K562 (cell line): ENCODE data around the gene FLT1. TPM values are rescaled to one million over a fixed set of nuclear protein-coding genes. Genes with fewer than 3 reads are reported as not detected.
A peak's percentile ranks its signal among the peaks of the same experiment; 100 is the strongest.

Experiments used
- BCL6 ChIP-seq: fragments of 250-450 bp; sonication (Bioruptor Pico); IDR thresholded peaks from 2 replicates; pipeline ENCODE4 v1.4.0; 2020
- BRD9 ChIP-seq: fragments of 450-650 bp; IDR thresholded peaks from 2 replicates; pipeline ENCODE4 v1.6.1; 2018; ENCODE audit warnings: low read depth; ENCODE audit not compliant: partially characterized antibody
- C11orf30 ChIP-seq: fragments of 450-650 bp; IDR thresholded peaks from 2 replicates; pipeline ENCODE4 v1.6.1; 2016; ENCODE audit warnings: low read depth, mild to moderate bottlenecking
- CBX5 ChIP-seq: IDR thresholded peaks from 2 replicates; pipeline ENCODE4 v1.6.1; 2014; ENCODE audit warnings: low read depth, borderline replicate concordance
- CEBPB ChIP-seq: fragments of 450-650 bp; IDR thresholded peaks from 2 replicates; pipeline ENCODE4 v1.6.1; 2016; ENCODE audit warnings: missing genetic modification characterization, missing compliant biosample characterization
- CREBBP ChIP-seq: IDR thresholded peaks from one replicate; pipeline ENCODE4 v1.6.1; 2012; ENCODE audit warnings: low read depth, mild to moderate bottlenecking, control low read depth, inconsistent platforms, low read length
- ESRRA ChIP-seq: fragments of 450-650 bp; IDR thresholded peaks from 2 replicates; pipeline ENCODE4 v1.6.1; 2014; ENCODE audit warnings: low read depth, mild to moderate bottlenecking, moderate library complexity, borderline replicate concordance
- L3MBTL2 ChIP-seq: fragments of 450-650 bp; IDR thresholded peaks from 2 replicates; pipeline ENCODE4 v1.6.1; 2016; ENCODE audit warnings: mild to moderate bottlenecking, moderate library complexity
- MTA1 ChIP-seq: fragments of 450-650 bp; IDR thresholded peaks from 2 replicates; pipeline ENCODE4 v1.6.1; 2017; ENCODE audit warnings: borderline replicate concordance
- NCOA4 ChIP-seq: fragments of 450-650 bp; IDR thresholded peaks from 2 replicates; pipeline ENCODE4 v1.6.1; 2018; ENCODE audit warnings: mild to moderate bottlenecking; ENCODE audit not compliant: partially characterized antibody
- NR2C2 ChIP-seq, 2 experiments: fragments of 200-800 bp in 1 of 2; sonication (Bioruptor generic) in 1 of 2; sonication (generic) in 1 of 2; formaldehyde crosslinking in 1 of 2; IDR thresholded peaks; 2 replicates each; pipeline versions ENCODE4 v1.6.1 to v1.8.0; 2016 to 2022; ENCODE audit warnings: mild to moderate bottlenecking in 1 of 2, missing compliant biosample characterization in 1 of 2, missing genetic modification characterization in 1 of 2, missing genetic modification reagents in 1 of 2
- SLC30A9 ChIP-seq: fragments of 250-450 bp; sonication (Bioruptor Pico); IDR thresholded peaks from 2 replicates; pipeline ENCODE4 v1.8.0; 2022; ENCODE audit warnings: mild to moderate bottlenecking, moderate library complexity
- TRIM24 ChIP-seq, 2 experiments: fragments of 450-650 bp; IDR thresholded peaks; 2 replicates each; pipeline ENCODE4 v1.6.1; 2016
- TRIM28 ChIP-seq: fragments of 450-650 bp; IDR thresholded peaks from 2 replicates; pipeline ENCODE4 v1.6.1; 2017
- ZC3H11A ChIP-seq: IDR thresholded peaks from 2 replicates; pipeline ENCODE4 v1.6.1; 2012; ENCODE audit warnings: low read depth, low read length, improper control_type of control experiment
- ZEB2 ChIP-seq: fragments of 450-650 bp; IDR thresholded peaks from 2 replicates; pipeline ENCODE4 v1.6.1; 2016
- polyA plus RNA-seq, 8 experiments: library from polyadenylated mRNA; depleted of rRNA in 4 of 8; stranded (reverse) in 5 of 8; unstranded in 3 of 8; fragments of >200 nt; fragmentation: Nextera tagmentation in 2 of 8; fragmentation: Illumina TruSeq in 1 of 8; extraction: Ambion mirVana in 2 of 8; extraction: Trizol in 1 of 8; gene quantifications; 2 replicates each; pipeline versions ENCODE4 v1.2.1 to v1.2.3, GENCODE V29; 2011 to 2014; ENCODE audit warnings: inconsistent platforms in 1 of 8, missing spikeins in 1 of 8
- total RNA-seq, 7 experiments: library from RNA; depleted of rRNA in 6 of 7; stranded (reverse); fragments of >200 nt in 6 of 7; fragmentation: Illumina TruSeq in 2 of 7; extraction: Trizol in 2 of 7; gene quantifications; 2 replicates each; pipeline versions ENCODE4 v1.2.1 to v1.2.3, GENCODE V29; 2011 to 2021; ENCODE audit warnings: low replicate concordance in 1 of 7
- TF ChIP-seq, protein P1 (sequence below): sonication (generic); formaldehyde crosslinking; IDR thresholded peaks from 2 replicates; pipeline ENCODE4 v1.8.0; 2023; ENCODE audit warnings: missing genetic modification reagents, mild to moderate bottlenecking, borderline replicate concordance
- TF ChIP-seq, protein P2 (sequence below), 2 experiments: fragments of 450-650 bp in 1 of 2; IDR thresholded peaks; 2 replicates each; pipeline ENCODE4 v1.6.1; 2011 to 2017; ENCODE audit warnings: low read depth in 2 of 2, antibody characterized with exemption in 1 of 2, borderline replicate concordance in 1 of 2, low read length in 1 of 2, mild to moderate bottlenecking in 1 of 2, mixed read lengths in 1 of 2; ENCODE audit not compliant: control insufficient read depth in 1 of 2
- TF ChIP-seq, protein P3 (sequence below): fragments of 450-650 bp; IDR thresholded peaks from 2 replicates; pipeline ENCODE4 v1.6.1; 2018; ENCODE audit warnings: mild to moderate bottlenecking, low read depth; ENCODE audit not compliant: partially characterized antibody

FLT1 gene
- total and polyA plus RNA-seq, 9 of the 15 experiments (the other 6 are each of a cell fraction or from before 2014, with no cell fraction given), result 0.01 to 2.0 (median 0.22) TPM

DNA sequence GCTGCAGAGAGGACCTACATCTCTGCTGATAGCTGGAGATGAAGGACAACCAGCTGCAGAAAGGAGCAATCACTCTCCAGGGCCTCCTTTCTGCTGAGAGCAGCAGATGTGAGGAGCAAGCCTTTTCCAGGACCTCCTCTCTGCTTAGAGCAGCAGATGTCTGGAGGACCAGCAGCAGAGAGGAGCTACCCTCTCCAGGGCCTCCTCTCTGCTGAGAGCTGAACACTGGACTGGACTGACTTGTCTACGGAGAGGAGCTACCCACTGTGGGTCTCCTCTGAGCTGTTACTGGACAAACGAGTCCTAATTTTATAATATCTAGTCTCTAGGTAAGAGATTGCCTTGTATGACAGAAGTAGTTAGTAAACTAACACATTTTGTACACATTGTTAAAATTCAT, 40.8 kb upstream of the FLT1 start (continued):
- TF ChIP-seq, protein P1, sequence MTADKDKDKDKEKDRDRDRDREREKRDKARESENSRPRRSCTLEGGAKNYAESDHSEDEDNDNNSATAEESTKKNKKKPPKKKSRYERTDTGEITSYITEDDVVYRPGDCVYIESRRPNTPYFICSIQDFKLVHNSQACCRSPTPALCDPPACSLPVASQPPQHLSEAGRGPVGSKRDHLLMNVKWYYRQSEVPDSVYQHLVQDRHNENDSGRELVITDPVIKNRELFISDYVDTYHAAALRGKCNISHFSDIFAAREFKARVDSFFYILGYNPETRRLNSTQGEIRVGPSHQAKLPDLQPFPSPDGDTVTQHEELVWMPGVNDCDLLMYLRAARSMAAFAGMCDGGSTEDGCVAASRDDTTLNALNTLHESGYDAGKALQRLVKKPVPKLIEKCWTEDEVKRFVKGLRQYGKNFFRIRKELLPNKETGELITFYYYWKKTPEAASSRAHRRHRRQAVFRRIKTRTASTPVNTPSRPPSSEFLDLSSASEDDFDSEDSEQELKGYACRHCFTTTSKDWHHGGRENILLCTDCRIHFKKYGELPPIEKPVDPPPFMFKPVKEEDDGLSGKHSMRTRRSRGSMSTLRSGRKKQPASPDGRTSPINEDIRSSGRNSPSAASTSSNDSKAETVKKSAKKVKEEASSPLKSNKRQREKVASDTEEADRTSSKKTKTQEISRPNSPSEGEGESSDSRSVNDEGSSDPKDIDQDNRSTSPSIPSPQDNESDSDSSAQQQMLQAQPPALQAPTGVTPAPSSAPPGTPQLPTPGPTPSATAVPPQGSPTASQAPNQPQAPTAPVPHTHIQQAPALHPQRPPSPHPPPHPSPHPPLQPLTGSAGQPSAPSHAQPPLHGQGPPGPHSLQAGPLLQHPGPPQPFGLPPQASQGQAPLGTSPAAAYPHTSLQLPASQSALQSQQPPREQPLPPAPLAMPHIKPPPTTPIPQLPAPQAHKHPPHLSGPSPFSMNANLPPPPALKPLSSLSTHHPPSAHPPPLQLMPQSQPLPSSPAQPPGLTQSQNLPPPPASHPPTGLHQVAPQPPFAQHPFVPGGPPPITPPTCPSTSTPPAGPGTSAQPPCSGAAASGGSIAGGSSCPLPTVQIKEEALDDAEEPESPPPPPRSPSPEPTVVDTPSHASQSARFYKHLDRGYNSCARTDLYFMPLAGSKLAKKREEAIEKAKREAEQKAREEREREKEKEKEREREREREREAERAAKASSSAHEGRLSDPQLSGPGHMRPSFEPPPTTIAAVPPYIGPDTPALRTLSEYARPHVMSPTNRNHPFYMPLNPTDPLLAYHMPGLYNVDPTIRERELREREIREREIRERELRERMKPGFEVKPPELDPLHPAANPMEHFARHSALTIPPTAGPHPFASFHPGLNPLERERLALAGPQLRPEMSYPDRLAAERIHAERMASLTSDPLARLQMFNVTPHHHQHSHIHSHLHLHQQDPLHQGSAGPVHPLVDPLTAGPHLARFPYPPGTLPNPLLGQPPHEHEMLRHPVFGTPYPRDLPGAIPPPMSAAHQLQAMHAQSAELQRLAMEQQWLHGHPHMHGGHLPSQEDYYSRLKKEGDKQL, result no peak
- peak; percentile 32 to 77; a peak in 3 of 4 replicates for TF ChIP-seq TRIM24 (IDR thresholded peaks at IDR 0.05)
- no peak for TF ChIP-seq BCL6
- no peak for TF ChIP-seq CREBBP
- no peak for TF ChIP-seq SLC30A9 (CRISPR knock-in tag)
- 0 out of 2 replicates have a peak, but pooled peaks have one; percentile 49 for TF ChIP-seq ZEB2
- no peak for TF ChIP-seq ESRRA
- no peak for TF ChIP-seq ZC3H11A
- TF ChIP-seq CBX5, result peak; percentile 82
- TF ChIP-seq, protein P2, sequence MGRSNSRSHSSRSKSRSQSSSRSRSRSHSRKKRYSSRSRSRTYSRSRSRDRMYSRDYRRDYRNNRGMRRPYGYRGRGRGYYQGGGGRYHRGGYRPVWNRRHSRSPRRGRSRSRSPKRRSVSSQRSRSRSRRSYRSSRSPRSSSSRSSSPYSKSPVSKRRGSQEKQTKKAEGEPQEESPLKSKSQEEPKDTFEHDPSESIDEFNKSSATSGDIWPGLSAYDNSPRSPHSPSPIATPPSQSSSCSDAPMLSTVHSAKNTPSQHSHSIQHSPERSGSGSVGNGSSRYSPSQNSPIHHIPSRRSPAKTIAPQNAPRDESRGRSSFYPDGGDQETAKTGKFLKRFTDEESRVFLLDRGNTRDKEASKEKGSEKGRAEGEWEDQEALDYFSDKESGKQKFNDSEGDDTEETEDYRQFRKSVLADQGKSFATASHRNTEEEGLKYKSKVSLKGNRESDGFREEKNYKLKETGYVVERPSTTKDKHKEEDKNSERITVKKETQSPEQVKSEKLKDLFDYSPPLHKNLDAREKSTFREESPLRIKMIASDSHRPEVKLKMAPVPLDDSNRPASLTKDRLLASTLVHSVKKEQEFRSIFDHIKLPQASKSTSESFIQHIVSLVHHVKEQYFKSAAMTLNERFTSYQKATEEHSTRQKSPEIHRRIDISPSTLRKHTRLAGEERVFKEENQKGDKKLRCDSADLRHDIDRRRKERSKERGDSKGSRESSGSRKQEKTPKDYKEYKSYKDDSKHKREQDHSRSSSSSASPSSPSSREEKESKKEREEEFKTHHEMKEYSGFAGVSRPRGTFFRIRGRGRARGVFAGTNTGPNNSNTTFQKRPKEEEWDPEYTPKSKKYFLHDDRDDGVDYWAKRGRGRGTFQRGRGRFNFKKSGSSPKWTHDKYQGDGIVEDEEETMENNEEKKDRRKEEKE (IDR thresholded peaks at IDR 0.05; ENCODE audit: borderline replicate concordance in 1 of 2, control insufficient read depth in 1 of 2, low read depth in 2 of 2, low read length in 1 of 2), result no peak
- peak; percentile 92 for TF ChIP-seq TRIM28
- TF ChIP-seq MTA1, result no peak
- no peak for TF ChIP-seq CEBPB (tag)
- TF ChIP-seq, protein P3, sequence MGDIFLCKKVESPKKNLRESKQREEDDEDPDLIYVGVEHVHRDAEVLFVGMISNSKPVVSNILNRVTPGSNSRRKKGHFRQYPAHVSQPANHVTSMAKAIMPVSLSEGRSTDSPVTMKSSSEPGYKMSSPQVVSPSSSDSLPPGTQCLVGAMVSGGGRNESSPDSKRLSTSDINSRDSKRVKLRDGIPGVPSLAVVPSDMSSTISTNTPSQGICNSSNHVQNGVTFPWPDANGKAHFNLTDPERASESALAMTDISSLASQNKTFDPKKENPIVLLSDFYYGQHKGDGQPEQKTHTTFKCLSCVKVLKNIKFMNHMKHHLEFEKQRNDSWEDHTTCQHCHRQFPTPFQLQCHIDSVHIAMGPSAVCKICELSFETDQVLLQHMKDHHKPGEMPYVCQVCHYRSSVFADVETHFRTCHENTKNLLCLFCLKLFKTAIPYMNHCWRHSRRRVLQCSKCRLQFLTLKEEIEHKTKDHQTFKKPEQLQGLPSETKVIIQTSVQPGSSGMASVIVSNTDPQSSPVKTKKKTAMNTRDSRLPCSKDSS, result peak; percentile 88
- TF ChIP-seq NR2C2 (CRISPR knock-in tag; IDR thresholded peaks at IDR 0.05), result no peak
- TF ChIP-seq NR2C2 (tag; IDR thresholded peaks at IDR 0.05), result no peak
- TF ChIP-seq BRD9, result no peak
- TF ChIP-seq C11orf30, result no peak
- TF ChIP-seq L3MBTL2, result no peak
- TF ChIP-seq NCOA4, result no peak
